ENCODE data around the gene NAXD.

DNA sequence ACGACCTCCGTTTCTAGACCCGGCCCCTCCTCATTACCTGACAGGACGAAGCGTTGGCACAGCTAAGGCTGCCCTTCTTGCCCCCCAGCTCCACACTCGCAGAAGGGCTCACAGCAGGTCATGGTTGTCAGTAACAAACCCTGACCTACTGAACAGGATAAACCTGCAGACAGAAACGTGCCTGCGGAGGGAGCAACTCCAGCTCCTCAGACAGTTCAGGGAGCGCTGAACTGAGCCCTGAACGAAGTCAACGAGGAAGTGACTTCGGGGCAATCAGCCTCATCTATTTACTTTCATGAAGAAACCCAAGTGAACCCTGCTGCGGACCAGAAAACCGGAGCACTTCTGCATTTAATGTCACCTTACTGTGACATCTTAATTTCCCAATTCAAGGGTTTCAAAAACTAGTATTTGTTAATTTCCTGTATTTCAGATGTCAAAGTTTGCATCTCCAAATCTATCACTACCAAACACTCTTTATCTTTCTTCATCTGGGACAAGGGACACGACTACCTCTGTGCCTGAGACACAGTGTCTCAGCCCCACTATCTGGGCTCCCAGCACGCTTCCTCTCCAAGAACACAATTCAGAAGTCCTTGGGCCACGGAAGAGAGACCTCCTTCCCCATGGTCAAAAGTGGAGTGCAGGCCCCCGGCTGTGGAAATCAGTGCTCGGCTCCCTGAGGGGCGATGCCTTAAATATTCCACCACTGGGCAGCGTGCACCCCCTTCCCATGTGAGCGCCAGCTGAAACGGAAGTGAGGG is 50.3 kb downstream of the NAXD start:
- TF ChIP-seq, protein P1, sequence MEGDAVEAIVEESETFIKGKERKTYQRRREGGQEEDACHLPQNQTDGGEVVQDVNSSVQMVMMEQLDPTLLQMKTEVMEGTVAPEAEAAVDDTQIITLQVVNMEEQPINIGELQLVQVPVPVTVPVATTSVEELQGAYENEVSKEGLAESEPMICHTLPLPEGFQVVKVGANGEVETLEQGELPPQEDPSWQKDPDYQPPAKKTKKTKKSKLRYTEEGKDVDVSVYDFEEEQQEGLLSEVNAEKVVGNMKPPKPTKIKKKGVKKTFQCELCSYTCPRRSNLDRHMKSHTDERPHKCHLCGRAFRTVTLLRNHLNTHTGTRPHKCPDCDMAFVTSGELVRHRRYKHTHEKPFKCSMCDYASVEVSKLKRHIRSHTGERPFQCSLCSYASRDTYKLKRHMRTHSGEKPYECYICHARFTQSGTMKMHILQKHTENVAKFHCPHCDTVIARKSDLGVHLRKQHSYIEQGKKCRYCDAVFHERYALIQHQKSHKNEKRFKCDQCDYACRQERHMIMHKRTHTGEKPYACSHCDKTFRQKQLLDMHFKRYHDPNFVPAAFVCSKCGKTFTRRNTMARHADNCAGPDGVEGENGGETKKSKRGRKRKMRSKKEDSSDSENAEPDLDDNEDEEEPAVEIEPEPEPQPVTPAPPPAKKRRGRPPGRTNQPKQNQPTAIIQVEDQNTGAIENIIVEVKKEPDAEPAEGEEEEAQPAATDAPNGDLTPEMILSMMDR (IDR thresholded peaks at IDR 0.05) = no peak
- no peak for TF ChIP-seq POLR2A (IDR thresholded peaks at IDR 0.05)
